H1 (cell line): Measurements from ENCODE around the gene KIF26B.

Source experiments
- JUND ChIP-seq: IDR thresholded peaks from 2 replicates; pipeline ENCODE4 v1.6.1; 2011; ENCODE audit warnings: mild to moderate bottlenecking, improper control_type of control experiment, low read length
- KDM1A ChIP-seq: fragments of 200-600, 300-600 bp; sonication (generic); IDR thresholded peaks from 2 replicates; pipeline ENCODE4 v1.7.1; 2016; ENCODE audit warnings: mild to moderate bottlenecking, low read length, borderline replicate concordance
- POLR2A ChIP-seq, 2 experiments: IDR thresholded peaks; 1 replicate in 1 of 2; 2 replicates in 1 of 2; pipeline ENCODE4 v1.6.1; 2011; ENCODE audit warnings: low read depth in 2 of 2, low read length in 2 of 2, mild to moderate bottlenecking in 2 of 2; ENCODE audit errors: control extremely low read depth in 1 of 2
- RBBP5 ChIP-seq: IDR thresholded peaks from 2 replicates; pipeline ENCODE4 v1.7.1; 2012; ENCODE audit warnings: low read depth, mild to moderate bottlenecking, inconsistent platforms, low read length, moderate library complexity, borderline replicate concordance
- TCF12 ChIP-seq: IDR thresholded peaks from 2 replicates; pipeline ENCODE4 v1.6.1; 2011; ENCODE audit warnings: low read depth, mild to moderate bottlenecking, low read length
- YY1 ChIP-seq: IDR thresholded peaks from 2 replicates; pipeline ENCODE4 v1.6.1; 2011; ENCODE audit warnings: low read depth, mild to moderate bottlenecking, low read length
- TF ChIP-seq, protein P1 (sequence below), 3 experiments: IDR thresholded peaks; 1 replicate in 2 of 3; 2 replicates in 1 of 3; pipeline versions ENCODE4 v1.5.1 to v1.6.1; 2011; ENCODE audit warnings: low read length in 3 of 3, mild to moderate bottlenecking in 3 of 3, inconsistent platforms in 2 of 3, low read depth in 1 of 3, moderate library complexity in 1 of 3; ENCODE audit not compliant: insufficient read depth in 1 of 3; ENCODE audit errors: control extremely low read depth in 1 of 3
- TF ChIP-seq, protein P2 (sequence below): IDR thresholded peaks from 2 replicates; pipeline ENCODE4 v1.6.1; 2011; ENCODE audit warnings: low read length, improper control_type of control experiment

DNA sequence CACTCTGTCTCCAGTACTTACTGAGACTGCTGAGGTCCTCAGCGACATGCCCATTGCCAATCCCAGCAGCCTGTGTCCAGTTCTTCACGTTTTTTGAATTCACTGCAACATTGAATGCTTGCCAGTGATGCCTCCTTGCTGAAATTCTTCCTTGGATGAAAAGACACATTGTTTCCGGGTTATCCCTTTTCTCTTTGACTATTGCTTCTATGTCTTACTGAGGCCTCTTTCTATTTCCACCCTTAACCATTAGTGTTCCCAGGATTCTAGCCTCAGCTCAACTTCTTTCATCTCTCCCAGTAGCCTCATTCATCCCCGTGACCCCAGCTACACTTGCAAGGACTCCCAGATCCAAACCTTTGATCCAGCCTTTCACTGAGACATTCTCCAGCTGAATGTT is 46.5 kb upstream of the KIF26B start:
- TF ChIP-seq KDM1A, result no peak
- TF ChIP-seq POLR2A (IDR thresholded peaks at IDR 0.05; ENCODE audit: control extremely low read depth in 1 of 2, low read depth in 2 of 2, low read length in 2 of 2), result no peak
- TF ChIP-seq, protein P1, sequence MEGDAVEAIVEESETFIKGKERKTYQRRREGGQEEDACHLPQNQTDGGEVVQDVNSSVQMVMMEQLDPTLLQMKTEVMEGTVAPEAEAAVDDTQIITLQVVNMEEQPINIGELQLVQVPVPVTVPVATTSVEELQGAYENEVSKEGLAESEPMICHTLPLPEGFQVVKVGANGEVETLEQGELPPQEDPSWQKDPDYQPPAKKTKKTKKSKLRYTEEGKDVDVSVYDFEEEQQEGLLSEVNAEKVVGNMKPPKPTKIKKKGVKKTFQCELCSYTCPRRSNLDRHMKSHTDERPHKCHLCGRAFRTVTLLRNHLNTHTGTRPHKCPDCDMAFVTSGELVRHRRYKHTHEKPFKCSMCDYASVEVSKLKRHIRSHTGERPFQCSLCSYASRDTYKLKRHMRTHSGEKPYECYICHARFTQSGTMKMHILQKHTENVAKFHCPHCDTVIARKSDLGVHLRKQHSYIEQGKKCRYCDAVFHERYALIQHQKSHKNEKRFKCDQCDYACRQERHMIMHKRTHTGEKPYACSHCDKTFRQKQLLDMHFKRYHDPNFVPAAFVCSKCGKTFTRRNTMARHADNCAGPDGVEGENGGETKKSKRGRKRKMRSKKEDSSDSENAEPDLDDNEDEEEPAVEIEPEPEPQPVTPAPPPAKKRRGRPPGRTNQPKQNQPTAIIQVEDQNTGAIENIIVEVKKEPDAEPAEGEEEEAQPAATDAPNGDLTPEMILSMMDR (IDR thresholded peaks at IDR 0.05; ENCODE audit: control extremely low read depth in 1 of 3, insufficient read depth in 1 of 3, low read depth in 1 of 3, low read length in 3 of 3), result no peak
- no peak for TF ChIP-seq YY1
- TF ChIP-seq RBBP5, result no peak
- TF ChIP-seq TCF12, result no peak
- TF ChIP-seq, protein P2, sequence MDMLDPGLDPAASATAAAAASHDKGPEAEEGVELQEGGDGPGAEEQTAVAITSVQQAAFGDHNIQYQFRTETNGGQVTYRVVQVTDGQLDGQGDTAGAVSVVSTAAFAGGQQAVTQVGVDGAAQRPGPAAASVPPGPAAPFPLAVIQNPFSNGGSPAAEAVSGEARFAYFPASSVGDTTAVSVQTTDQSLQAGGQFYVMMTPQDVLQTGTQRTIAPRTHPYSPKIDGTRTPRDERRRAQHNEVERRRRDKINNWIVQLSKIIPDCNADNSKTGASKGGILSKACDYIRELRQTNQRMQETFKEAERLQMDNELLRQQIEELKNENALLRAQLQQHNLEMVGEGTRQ, result no peak
- no peak for TF ChIP-seq JUND
